ENCODE data around the gene SLX4IP. TPM values are rescaled to one million over a fixed set of nuclear protein-coding genes. Genes with fewer than 3 reads are reported as not detected.

SLX4IP gene
- total and polyA plus RNA-seq, 12 donors = 2.8 to 8.2 (median 4.8) TPM

GRCh38 chr20:10674684-10675449 is 239.8 kb downstream of the SLX4IP start:
- DNase-seq = peak; percentile 64 to 76 (median 71)
- 3 to 15% (median 5%) methylated on average over 8 to 38 of the region's 38 CpGs for WGBS, 4 donors
- intact Hi-C loops (cut with DNase I) = loop anchor here in 1 of 2 donors (10.0 kb wide), 1 partner anchor 600 kb away; no protein-coding TSS in a partner anchor
- H3K4me1 ChIP-seq (replicated peaks in 1 of 2) = peaks cover 12 to 13% of the 10 kb centered on the region in 2 donors
- no peaks in the 10 kb centered on the region for H3K27me3 ChIP-seq
- no peaks in the 10 kb centered on the region for H3K9me3 ChIP-seq (replicated peaks in 1 of 3)
- TF ChIP-seq POLR2A (IDR thresholded peaks at IDR 0.05) (no peak), CTCF (IDR thresholded peaks at IDR 0.05) (peak; percentile 63 to 87 (median 76))
- H3K27ac ChIP-seq = peak overlapping the region; percentile 52 to 97 (median 87)
- peak overlapping the region in 3 of 4 donors; percentile 60 to 75 (median 66) for H3K4me3 ChIP-seq
- no peaks in the 10 kb centered on the region for H3K36me3 ChIP-seq (replicated peaks in 1 of 2)

DNA sequence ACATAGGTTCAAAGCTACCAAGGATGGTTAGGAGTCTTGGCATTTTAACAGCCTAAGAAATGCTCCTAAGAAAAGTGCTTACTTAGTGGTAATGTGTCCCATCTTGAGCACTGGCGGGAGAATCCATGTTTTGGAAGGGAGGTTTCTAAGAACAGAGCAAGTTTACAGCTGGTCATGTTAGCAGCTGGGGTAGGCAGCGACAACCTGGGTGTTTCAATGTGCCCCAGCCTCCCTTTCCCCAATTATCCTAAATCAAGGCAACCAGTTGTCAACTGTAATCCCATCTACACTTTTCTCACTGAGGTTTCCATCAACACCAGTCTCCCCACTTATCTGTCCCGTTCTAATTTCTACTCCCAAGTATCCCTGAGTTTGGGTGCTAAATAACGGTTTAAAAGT is 240.3 kb downstream of the SLX4IP start:
- TF ChIP-seq POLR2A (IDR thresholded peaks at IDR 0.05) (no peak), CTCF (IDR thresholded peaks at IDR 0.05) (no peak)
- Histone ChIP-seq H3K36me3 (replicated peaks in 1 of 2) (no peaks in the 10 kb centered on the region), H3K27ac (peak overlapping the region in 1 of 5 donors; percentile 97), H3K4me3 (peak overlapping the region in 1 of 4 donors; percentile 75), H3K4me1 (replicated peaks in 1 of 2) (peaks cover 12 to 13% of the 10 kb centered on the region in 2 donors), H3K27me3 (no peaks in the 10 kb centered on the region), H3K9me3 (replicated peaks in 1 of 3) (no peaks in the 10 kb centered on the region)
- intact Hi-C loops (cut with DNase I) = loop anchor here in 1 of 2 donors (10.0 kb wide), 1 partner anchor 599 kb away; no protein-coding TSS in a partner anchor
- no peak for DNase-seq
- WGBS, 4 donors = 88 to 97% (median 95%) methylated on average over 4 of the region's 4 CpGs

- H3K4me1 ChIP-seq (replicated peaks in 1 of 2) = peaks cover 7 to 9% of the 10 kb centered on the region in 2 donors
- H3K27me3 ChIP-seq = no peaks in the 10 kb centered on the region
- TF ChIP-seq CTCF (IDR thresholded peaks at IDR 0.05) = no peak
- 58 to 77% (median 64%) methylated on average over 3 of the region's 3 CpGs for WGBS, 4 donors
- H3K9me3 ChIP-seq (replicated peaks in 1 of 3) = no peaks in the 10 kb centered on the region
- DNase-seq = no peak
- H3K4me3 ChIP-seq = no peak overlapping the region
- H3K27ac ChIP-seq = no peak overlapping the region
- intact Hi-C loops (cut with DNase I) = loop anchor here in 1 of 2 donors (10.0 kb wide), 1 partner anchor 598 kb away; no protein-coding TSS in a partner anchor
- no peaks in the 10 kb centered on the region for H3K36me3 ChIP-seq (replicated peaks in 1 of 2)
Observed at GRCh38 chr20:10676518-10676917, 241.4 kb downstream of the SLX4IP start.

Small RNA genes lying within 50 kb of the gene (microRNA-seq; reads per million reads assigned to microRNA genes)
- gene MIR6870 = 0 to 0.45 (median 0) reads per million in 3 donors

Small RNA genes lying within 50 kb of the gene (small RNA-seq; reads per million reads assigned to genes)
- gene MIR6870 = 0 reads per million in 2 donors

Other genes starting within 250 kb of the SLX4IP start
- gene SNAP25, start 216.5 kb upstream of the SLX4IP start, total RNA-seq = 10 to 100 TPM in 4 of 9 donors, 1 to 10 TPM in 4, not detected in 1; 1.0 to 21.6 (median 8.3) TPM
- 10 to 100 TPM in 2 of 3 donors, 1 to 10 TPM in 1; 9.3 to 35.9 (median 26.1) TPM for gene SNAP25, start 216.5 kb upstream of the SLX4IP start, polyA plus RNA-seq
- gene MKKS, start 1.1 kb upstream of the SLX4IP start, total RNA-seq = 10 to 100 TPM in 7 of 9 donors, 1 to 10 TPM in 2; 6.1 to 24.7 (median 17.3) TPM
- 10 to 100 TPM; 10.4 to 29.1 (median 14.0) TPM for gene MKKS, start 1.1 kb upstream of the SLX4IP start, polyA plus RNA-seq
- 10 to 100 TPM in 7 of 9 donors, 1 to 10 TPM in 2; 7.9 to 22.0 (median 15.7) TPM for gene JAG1, start 238.7 kb downstream of the SLX4IP start, total RNA-seq
- gene JAG1, start 238.7 kb downstream of the SLX4IP start, polyA plus RNA-seq = 1 to 10 TPM; 6.8 to 8.5 (median 7.9) TPM

Measured in adrenal gland (tissue), 12 donors.